K562 (cell line): ENCODE data around the gene CCDC102B. TPM values are rescaled to one million over a fixed set of nuclear protein-coding genes. Genes with fewer than 3 reads are reported as not detected.

Experiments used
- ATAC-seq: fragments of 200-7000 bp; cut with Tn5 transposase; 3 replicates; pipeline ENCODE4 v1.9.1; 2020; ENCODE audit warnings: moderate library complexity
- BruUV-seq: library from RNA; stranded (reverse); fragments of 400-500 nt; replicated peaks from 2 replicates; lab custom pipeline; 2021; lab: Mats Ljungman, UMichigan
- CTCF ChIA-PET: fragments of 300-600 bp; formaldehyde crosslinking; extraction: SDS; loops from one replicate; lab custom pipeline; 2021; ENCODE audit warnings: low intra/inter-chr PET ratio; lab: Yijun Ruan, JAX
- POLR2A ChIA-PET: fragments of 300-600, 350-650 bp; sonication (Branson Sonifier 250); formaldehyde crosslinking; extraction: SDS; loops from one replicate; lab custom pipeline; 2021; ENCODE audit warnings: antibody characterized with exemption, inconsistent platforms; lab: Yijun Ruan, JAX
- DNase-seq, 4 experiments: peaks; one replicate each; pipeline versions ENCODE4 v3.0.0 to v3.0.0-alpha.2; 2011 to 2018; ENCODE audit warnings: low spot score in 3 of 4, mixed read lengths in 3 of 4; ENCODE audit errors: extremely low read depth in 1 of 4
- FAIRE-seq: peaks from 2 replicates; lab custom pipeline; 2011; peaks lifted over from hg19 to GRCh38; lab: Jason Lieb, UNC
- H2AFZ ChIP-seq: 2 replicates; pipeline ENCODE4 v1.6.0; 2011; ENCODE audit warnings: low read depth, low read length, control low read depth, inconsistent platforms
- H3K27ac ChIP-seq: fragments of 200-600 bp; 3 replicates; pipeline ENCODE4 v1.8.0; 2011; ENCODE audit warnings: low read depth, mild to moderate bottlenecking, control low read depth, inconsistent platforms, low read length, moderate library complexity, mixed read lengths; ENCODE audit errors: extremely low read depth
- H3K27me3 ChIP-seq, 2 experiments: fragments of 300-600 bp in 1 of 2; 2 replicates in 1 of 2; 3 replicates in 1 of 2; pipeline versions ENCODE4 v1.6.0 to v1.8.0; 2011; ENCODE audit warnings: inconsistent platforms in 2 of 2, low read length in 2 of 2, mild to moderate bottlenecking in 1 of 2, mixed read lengths in 1 of 2, moderate library complexity in 1 of 2; ENCODE audit not compliant: control insufficient read depth in 2 of 2, insufficient read depth in 2 of 2
- H3K36me3 ChIP-seq: fragments of 300-600 bp; 3 replicates; pipeline ENCODE4 v1.8.0; 2011; ENCODE audit warnings: mild to moderate bottlenecking, low read length, inconsistent platforms; ENCODE audit not compliant: control insufficient read depth, insufficient read depth
- H3K4me1 ChIP-seq, 2 experiments: fragments of 200-600 bp in 1 of 2; replicated peaks in 1 of 2; 2 replicates in 1 of 2; 3 replicates in 1 of 2; pipeline versions ENCODE4 v1.5.1 to v1.8.0; 2011; ENCODE audit warnings: inconsistent platforms in 2 of 2, low read length in 2 of 2, mild to moderate bottlenecking in 1 of 2, mixed read lengths in 1 of 2, moderate library complexity in 1 of 2; ENCODE audit not compliant: control insufficient read depth in 2 of 2, insufficient read depth in 2 of 2
- H3K4me2 ChIP-seq: 2 replicates; pipeline ENCODE4 v1.6.1; 2011; ENCODE audit warnings: low read length, control low read depth, inconsistent platforms, mixed read lengths; ENCODE audit not compliant: insufficient read depth
- H3K4me3 ChIP-seq: fragments of 200-600 bp; sonication (generic), shearing (Covaris generic); 2 replicates; pipeline ENCODE4 v1.5.1; 2016; ENCODE audit warnings: control low read depth, inconsistent platforms
- H3K79me2 ChIP-seq: fragments of 200-600 bp; 3 replicates; pipeline ENCODE4 v1.8.0; 2011; ENCODE audit warnings: low read length, inconsistent platforms; ENCODE audit not compliant: control insufficient read depth, insufficient read depth
- H3K9ac ChIP-seq, 2 experiments: 2 replicates each; pipeline versions ENCODE4 v1.6.0 to v1.6.1; 2011; ENCODE audit warnings: low read depth in 2 of 2, low read length in 2 of 2, control low read depth in 1 of 2, inconsistent platforms in 1 of 2, mild to moderate bottlenecking in 1 of 2, mixed read lengths in 1 of 2; ENCODE audit not compliant: insufficient read depth in 1 of 2
- H3K9me1 ChIP-seq: one replicate; pipeline ENCODE4 v1.6.0; 2011; ENCODE audit warnings: inconsistent platforms, mild to moderate bottlenecking, low read length, moderate library complexity; ENCODE audit not compliant: control insufficient read depth, insufficient read depth
- H3K9me3 ChIP-seq: replicated peaks from 2 replicates; pipeline ENCODE4 v1.5.1; 2011; ENCODE audit warnings: low read depth, low read length, inconsistent platforms; ENCODE audit not compliant: control insufficient read depth, insufficient read depth
- H4K20me1 ChIP-seq: replicated peaks from 2 replicates; pipeline ENCODE4 v1.6.1; 2011; ENCODE audit warnings: low read length, inconsistent platforms, mixed read lengths; ENCODE audit not compliant: control insufficient read depth, insufficient read depth
- ETS1 ChIP-seq: conservative IDR thresholded peaks from 2 replicates; pipeline ENCODE4 v1.6.1; 2011; ENCODE audit warnings: low read depth, mild to moderate bottlenecking, low read length; ENCODE audit not compliant: control insufficient read depth
- KDM5B ChIP-seq: fragments of 200-600 bp; sonication (generic); IDR thresholded peaks from 2 replicates; pipeline ENCODE4 v1.6.1; 2012; ENCODE audit warnings: low read depth, mild to moderate bottlenecking, moderate library complexity, low read length, control low read depth, inconsistent platforms; ENCODE audit not compliant: insufficient replicate concordance
- MYNN ChIP-seq, 2 experiments: sonication (generic); formaldehyde crosslinking in 1 of 2; IDR thresholded peaks; 2 replicates each; pipeline versions ENCODE4 v1.5.0 to v1.6.1; 2016 to 2020; ENCODE audit warnings: antibody characterized with exemption in 1 of 2, missing genetic modification reagents in 1 of 2
- NCOR1 ChIP-seq: fragments of 450-650 bp; IDR thresholded peaks from 2 replicates; pipeline ENCODE4 v1.6.1; 2016; ENCODE audit warnings: mild to moderate bottlenecking, moderate library complexity
- SETDB1 ChIP-seq: IDR thresholded peaks from one replicate; pipeline ENCODE4 v1.6.1; 2012; ENCODE audit warnings: low read length, control low read depth, inconsistent platforms
- SNIP1 ChIP-seq: fragments of 450-650 bp; IDR thresholded peaks from 2 replicates; pipeline ENCODE4 v1.7.1; 2017; ENCODE audit warnings: low read depth, mild to moderate bottlenecking
- SNRNP70 ChIP-seq: fragments of 200-400 bp; formaldehyde crosslinking; optimal IDR thresholded peaks from 2 replicates; pipeline ENCODE3; 2017; ENCODE audit warnings: low read depth, low read length
- ZNF354B ChIP-seq: fragments of 250-450 bp; sonication (Bioruptor Pico); IDR thresholded peaks from 2 replicates; pipeline ENCODE4 v1.4.0; 2020
- WGBS: fragments of 100-300 bp; shearing (Covaris generic); methylation state at CpG from one replicate; pipeline ENCODE4 v1.1.6; 2016; ENCODE audit warnings: low coverage, mixed read lengths; ENCODE audit not compliant: insufficient coverage; ENCODE audit errors: missing lambda C conversion rate; 5-methylcytosine and 5-hydroxymethylcytosine counted together
- in situ Hi-C: fragments of 300-500 bp; cut with MboI; formaldehyde crosslinking; loops from 4 replicates; pipeline ENCODE4 v1.15.0; 2018; ENCODE audit warnings: inconsistent platforms, mixed read lengths
- intact Hi-C: fragments of 100-400 bp; cut with micrococcal nuclease; formaldehyde crosslinking; loops from 2 replicates; pipeline ENCODE4 v1.14.2; 2022
- polyA plus RNA-seq, 8 experiments: library from polyadenylated mRNA; depleted of rRNA in 4 of 8; stranded (reverse) in 5 of 8; unstranded in 3 of 8; fragments of >200 nt; fragmentation: Nextera tagmentation in 2 of 8; fragmentation: Illumina TruSeq in 1 of 8; extraction: Ambion mirVana in 2 of 8; extraction: Trizol in 1 of 8; gene quantifications; 2 replicates each; pipeline versions ENCODE4 v1.2.1 to v1.2.3, GENCODE V29; 2011 to 2014; ENCODE audit warnings: inconsistent platforms in 1 of 8, missing spikeins in 1 of 8
- total RNA-seq, 7 experiments: library from RNA; depleted of rRNA in 6 of 7; stranded (reverse); fragments of >200 nt in 6 of 7; fragmentation: Illumina TruSeq in 2 of 7; extraction: Trizol in 2 of 7; gene quantifications; 2 replicates each; pipeline versions ENCODE4 v1.2.1 to v1.2.3, GENCODE V29; 2011 to 2021; ENCODE audit warnings: low replicate concordance in 1 of 7
- TF ChIP-seq, protein P1 (sequence below): fragments of 450-650 bp; IDR thresholded peaks from 2 replicates; pipeline ENCODE4 v1.6.1; 2016; ENCODE audit warnings: mild to moderate bottlenecking

CCDC102B gene
- total and polyA plus RNA-seq, 9 of the 15 experiments (the other 6 are each of a cell fraction or from before 2014, with no cell fraction given) = 0.18 to 1.5 (median 0.73) TPM

GRCh38 chr18:68865503-68865902 lies 67.6 kb downstream of the CCDC102B start (continued):
- TF ChIP-seq, protein P1, sequence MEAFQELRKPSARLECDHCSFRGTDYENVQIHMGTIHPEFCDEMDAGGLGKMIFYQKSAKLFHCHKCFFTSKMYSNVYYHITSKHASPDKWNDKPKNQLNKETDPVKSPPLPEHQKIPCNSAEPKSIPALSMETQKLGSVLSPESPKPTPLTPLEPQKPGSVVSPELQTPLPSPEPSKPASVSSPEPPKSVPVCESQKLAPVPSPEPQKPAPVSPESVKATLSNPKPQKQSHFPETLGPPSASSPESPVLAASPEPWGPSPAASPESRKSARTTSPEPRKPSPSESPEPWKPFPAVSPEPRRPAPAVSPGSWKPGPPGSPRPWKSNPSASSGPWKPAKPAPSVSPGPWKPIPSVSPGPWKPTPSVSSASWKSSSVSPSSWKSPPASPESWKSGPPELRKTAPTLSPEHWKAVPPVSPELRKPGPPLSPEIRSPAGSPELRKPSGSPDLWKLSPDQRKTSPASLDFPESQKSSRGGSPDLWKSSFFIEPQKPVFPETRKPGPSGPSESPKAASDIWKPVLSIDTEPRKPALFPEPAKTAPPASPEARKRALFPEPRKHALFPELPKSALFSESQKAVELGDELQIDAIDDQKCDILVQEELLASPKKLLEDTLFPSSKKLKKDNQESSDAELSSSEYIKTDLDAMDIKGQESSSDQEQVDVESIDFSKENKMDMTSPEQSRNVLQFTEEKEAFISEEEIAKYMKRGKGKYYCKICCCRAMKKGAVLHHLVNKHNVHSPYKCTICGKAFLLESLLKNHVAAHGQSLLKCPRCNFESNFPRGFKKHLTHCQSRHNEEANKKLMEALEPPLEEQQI = no peak
- TF ChIP-seq ZNF354B (CRISPR knock-in tag) (no peak), SNRNP70 (no peak), ETS1 (no peak), MYNN (IDR thresholded peaks at IDR 0.05) (no peak), MYNN (CRISPR knock-in tag; IDR thresholded peaks at IDR 0.05) (no peak), SETDB1 (no peak)

- Histone ChIP-seq H3K4me2 (no peak overlapping the region), H3K27ac (no peak overlapping the region), H3K4me3 (no peak overlapping the region), H3K79me2 (no peaks in the 10 kb centered on the region), H2AFZ (no peak overlapping the region), H3K4me1 (no peaks in the 10 kb centered on the region), H3K36me3 (no peaks in the 10 kb centered on the region), H4K20me1 (no peaks in the 10 kb centered on the region), H3K9me1 (no peaks in the 10 kb centered on the region), H3K9me3 (no peaks in the 10 kb centered on the region), H3K9ac (no peak overlapping the region), H3K27me3 (no peaks in the 10 kb centered on the region)
- TF ChIP-seq SNIP1 (no peak), NCOR1 (no peak), KDM5B (no peak)
- ChIA-PET POLR2A (no interaction called here), CTCF (no interaction called here)
- ATAC-seq (no peak), FAIRE-seq (no peak), DNase-seq (no peak)
- in situ Hi-C loops = no loop called here
- BruUV-seq = no TSS peak
- WGBS = 0% methylated on average over 4 of the region's 4 CpGs
- intact Hi-C loops = no loop called here
Observed at GRCh38 chr18:68873003-68873402, 75.1 kb downstream of the CCDC102B start.
